ENCODE data around the gene CHAT. TPM values are rescaled to one million over a fixed set of nuclear protein-coding genes. Genes with fewer than 3 reads are reported as not detected.

Gene CHAT
- total RNA-seq, 1 donor, result not detected

DNA sequence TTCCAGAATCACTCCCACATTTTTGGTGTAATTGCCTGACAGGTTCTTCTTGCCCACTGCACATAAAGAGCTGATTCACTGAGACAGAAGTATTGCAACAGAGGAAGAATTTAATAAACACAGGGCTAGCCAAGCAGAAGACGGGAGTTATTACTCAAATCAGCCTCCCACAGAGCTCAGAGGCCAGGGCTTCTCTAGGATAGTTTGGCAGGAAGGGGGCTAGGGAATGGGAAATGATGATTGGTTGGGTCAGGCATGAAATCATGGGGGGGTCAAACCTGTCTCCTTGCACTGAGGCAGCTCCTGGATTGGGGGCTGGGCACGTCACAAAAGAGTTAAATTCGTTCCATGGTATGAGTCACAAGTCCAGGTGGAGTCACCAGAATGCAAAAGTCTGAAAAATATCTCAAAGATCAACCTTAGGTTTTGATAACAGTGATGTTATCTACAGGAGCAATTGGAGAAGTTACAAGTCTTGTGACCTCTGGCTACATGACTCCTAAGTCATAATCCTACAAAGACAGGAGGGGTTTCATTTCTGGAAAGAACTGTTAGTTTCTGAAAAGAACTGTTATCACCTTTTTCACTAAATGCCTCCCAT is 44.7 kb upstream of the CHAT start:
- Histone ChIP-seq H3K27ac (ENCODE audit: low read depth, low read length) (peak overlapping the region; percentile 90), H3K9me3 (ENCODE audit: low read depth, low read length) (peaks cover 2% of the 10 kb centered on the region), H2AFZ (ENCODE audit: low read length) (no peak overlapping the region), H3K27me3 (ENCODE audit: insufficient read depth, low read length) (no peaks in the 10 kb centered on the region), H4K20me1 (ENCODE audit: insufficient read depth, low read length) (no peaks in the 10 kb centered on the region), H3K4me1 (ENCODE audit: insufficient read depth, low read length) (peaks cover 41% of the 10 kb centered on the region), H3K79me2 (ENCODE audit: insufficient read depth, low read length) (no peaks in the 10 kb centered on the region), H3K4me3 (ENCODE audit: insufficient read depth, low read length) (peak overlapping the region; percentile 46), H3K36me3 (ENCODE audit: insufficient read depth, low read length) (no peaks in the 10 kb centered on the region), H3K4me2 (ENCODE audit: insufficient read depth, low read length) (peak overlapping the region; percentile 73)
- no peak for DNase-seq (ENCODE audit: insufficient read length, low spot score, missing footprints)
- no peak for TF ChIP-seq CTCF (IDR thresholded peaks at IDR 0.05; ENCODE audit: extremely low read depth, low read depth, low read length)

DNA sequence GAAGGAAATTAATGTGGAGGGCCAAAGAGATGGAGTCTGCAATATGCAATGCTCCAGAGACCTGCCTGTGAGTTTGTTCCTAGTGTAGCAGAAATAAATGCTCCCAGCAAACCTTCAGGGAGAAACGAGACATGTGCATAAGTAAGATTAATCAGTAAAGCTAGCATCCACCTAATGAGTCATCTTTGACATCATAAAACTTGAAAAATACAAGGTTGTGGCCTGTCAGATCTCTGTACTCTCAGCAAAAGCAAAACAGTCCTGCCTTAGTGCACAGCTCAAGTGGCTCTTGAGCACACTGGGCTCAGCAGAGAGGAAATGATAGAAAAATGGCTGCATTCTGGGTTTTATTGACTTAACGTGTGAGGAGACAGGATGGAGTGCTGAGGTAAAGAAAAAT is 42.4 kb upstream of the CHAT start:
- no peaks in the 10 kb centered on the region for H3K79me2 ChIP-seq (ENCODE audit: insufficient read depth, low read length)
- H3K4me1 ChIP-seq (ENCODE audit: insufficient read depth, low read length), result peaks cover 31% of the 10 kb centered on the region
- H3K27me3 ChIP-seq (ENCODE audit: insufficient read depth, low read length), result no peaks in the 10 kb centered on the region
- H2AFZ ChIP-seq (ENCODE audit: low read length), result no peak overlapping the region
- no peaks in the 10 kb centered on the region for H3K36me3 ChIP-seq (ENCODE audit: insufficient read depth, low read length)
- H3K4me3 ChIP-seq (ENCODE audit: insufficient read depth, low read length), result no peak overlapping the region
- H4K20me1 ChIP-seq (ENCODE audit: insufficient read depth, low read length), result no peaks in the 10 kb centered on the region
- peaks cover 2% of the 10 kb centered on the region for H3K9me3 ChIP-seq (ENCODE audit: low read depth, low read length)
- DNase-seq (ENCODE audit: insufficient read length, low spot score, missing footprints), result peak; percentile 55
- H3K4me2 ChIP-seq (ENCODE audit: insufficient read depth, low read length), result no peak overlapping the region
- H3K27ac ChIP-seq (ENCODE audit: low read depth, low read length), result no peak overlapping the region
- TF ChIP-seq CTCF (IDR thresholded peaks at IDR 0.05; ENCODE audit: extremely low read depth, low read depth, low read length), result no peak

- H3K27me3 ChIP-seq (ENCODE audit: insufficient read depth, low read length), result no peaks in the 10 kb centered on the region
- H4K20me1 ChIP-seq (ENCODE audit: insufficient read depth, low read length), result no peaks in the 10 kb centered on the region
- no peak for DNase-seq (ENCODE audit: insufficient read length, low spot score, missing footprints)
- peaks cover 31% of the 10 kb centered on the region for H3K4me1 ChIP-seq (ENCODE audit: insufficient read depth, low read length)
- H3K9me3 ChIP-seq (ENCODE audit: low read depth, low read length), result peaks cover 2% of the 10 kb centered on the region
- no peak overlapping the region for H2AFZ ChIP-seq (ENCODE audit: low read length)
- no peaks in the 10 kb centered on the region for H3K79me2 ChIP-seq (ENCODE audit: insufficient read depth, low read length)
- no peak overlapping the region for H3K4me3 ChIP-seq (ENCODE audit: insufficient read depth, low read length)
- TF ChIP-seq CTCF (IDR thresholded peaks at IDR 0.05; ENCODE audit: extremely low read depth, low read depth, low read length), result no peak
- H3K27ac ChIP-seq (ENCODE audit: low read depth, low read length), result no peak overlapping the region
- H3K36me3 ChIP-seq (ENCODE audit: insufficient read depth, low read length), result no peaks in the 10 kb centered on the region
- no peak overlapping the region for H3K4me2 ChIP-seq (ENCODE audit: insufficient read depth, low read length)
These were observed 41.2 kb upstream of the CHAT start for GRCh38 chr10:49572594-49573114.

- no peak overlapping the region for H3K4me2 ChIP-seq (ENCODE audit: insufficient read depth, low read length)
- no peaks in the 10 kb centered on the region for H3K27me3 ChIP-seq (ENCODE audit: insufficient read depth, low read length)
- H2AFZ ChIP-seq (ENCODE audit: low read length), result no peak overlapping the region
- H3K36me3 ChIP-seq (ENCODE audit: insufficient read depth, low read length), result no peaks in the 10 kb centered on the region
- peaks cover 9% of the 10 kb centered on the region for H3K4me1 ChIP-seq (ENCODE audit: insufficient read depth, low read length)
- H3K27ac ChIP-seq (ENCODE audit: low read depth, low read length), result no peak overlapping the region
- H3K9me3 ChIP-seq (ENCODE audit: low read depth, low read length), result no peaks in the 10 kb centered on the region
- DNase-seq (ENCODE audit: insufficient read length, low spot score, missing footprints), result no peak
- no peaks in the 10 kb centered on the region for H3K79me2 ChIP-seq (ENCODE audit: insufficient read depth, low read length)
- no peak overlapping the region for H3K4me3 ChIP-seq (ENCODE audit: insufficient read depth, low read length)
- TF ChIP-seq CTCF (IDR thresholded peaks at IDR 0.05; ENCODE audit: extremely low read depth, low read depth, low read length), result no peak
- H4K20me1 ChIP-seq (ENCODE audit: insufficient read depth, low read length), result no peaks in the 10 kb centered on the region
These were observed 38.3 kb upstream of the CHAT start for GRCh38 chr10:49575489-49576072.
